EL (cell line): ENCODE measurements around the gene EXT2.

Experiments
- DNase-seq: peaks from one replicate; pipeline ENCODE4 v3.0.0-alpha.2; 2016

The EXT2 gene

GRCh38 chr11:44136176-44136945 lies 40.9 kb downstream of the EXT2 start:
- DNase-seq, result peak; percentile 18

GRCh38 chr11:44137057-44137456 lies 41.6 kb downstream of the EXT2 start:
- DNase-seq, result no peak

GRCh38 chr11:44138286-44138685 lies 42.8 kb downstream of the EXT2 start:
- peak; percentile 40 for DNase-seq

GRCh38 chr11:44138980-44139379 lies 43.5 kb downstream of the EXT2 start:
- DNase-seq, result no peak

GRCh38 chr11:44139565-44140330 lies 44.3 kb downstream of the EXT2 start:
- DNase-seq, result no peak

GRCh38 chr11:44140372-44140771 lies 44.9 kb downstream of the EXT2 start:
- no peak for DNase-seq

GRCh38 chr11:44140805-44141204 lies 45.3 kb downstream of the EXT2 start:
- DNase-seq, result no peak

- peak; percentile 32 for DNase-seq
Measured at GRCh38 chr11:44143987-44144909, 48.8 kb downstream of the EXT2 start.

GRCh38 chr11:44145011-44145775 lies 49.7 kb downstream of the EXT2 start:
- DNase-seq, result no peak

GRCh38 chr11:44146931-44147330 lies 51.5 kb downstream of the EXT2 start:
- DNase-seq, result no peak

- no peak for DNase-seq
Measured at GRCh38 chr11:44147751-44148150, 52.3 kb downstream of the EXT2 start.

- DNase-seq, result no peak
Measured at GRCh38 chr11:44149651-44150050, 54.2 kb downstream of the EXT2 start.

GRCh38 chr11:44150401-44150800 lies 54.9 kb downstream of the EXT2 start:
- no peak for DNase-seq

GRCh38 chr11:44157019-44157418 lies 61.5 kb downstream of the EXT2 start:
- DNase-seq, result no peak

GRCh38 chr11:44158384-44158783 lies 62.9 kb downstream of the EXT2 start:
- DNase-seq, result no peak

- no peak for DNase-seq
Measured at GRCh38 chr11:44159848-44160721, 64.6 kb downstream of the EXT2 start.

- no peak for DNase-seq
Measured at GRCh38 chr11:44162004-44162403, 66.5 kb downstream of the EXT2 start.

GRCh38 chr11:44162662-44163061 lies 67.2 kb downstream of the EXT2 start:
- DNase-seq, result no peak

GRCh38 chr11:44165432-44165831 lies 70.0 kb downstream of the EXT2 start:
- no peak for DNase-seq

GRCh38 chr11:44167046-44167445 lies 71.6 kb downstream of the EXT2 start:
- DNase-seq, result no peak

- no peak for DNase-seq
Measured at GRCh38 chr11:44171518-44171917, 76.0 kb downstream of the EXT2 start.
